Mesothelial cell of epicardium (in vitro differentiated cells): ENCODE measurements around the gene MYOF. TPM values are rescaled to one million over a fixed set of nuclear protein-coding genes. Genes with fewer than 3 reads are reported as not detected.
A peak's percentile ranks its signal among the peaks of the same experiment; 100 is the strongest.

Experiments used
- DNase-seq, 2 experiments: peaks; one replicate each; pipeline ENCODE4 v3.0.0; 2021; ENCODE audit warnings: low spot score in 2 of 2; ENCODE audit not compliant: unreplicated experiment in 2 of 2
- H3K27ac Mint-ChIP-seq: 2 replicates; pipeline ENCODE4 v1.8.0; 2021; ENCODE audit warnings: mixed read lengths
- H3K27me3 Mint-ChIP-seq: 2 replicates; pipeline ENCODE4 v1.8.0; 2021; ENCODE audit warnings: low read depth, mixed read lengths
- H3K36me3 Mint-ChIP-seq: 2 replicates; pipeline ENCODE4 v1.8.0; 2021; ENCODE audit warnings: mixed read lengths
- H3K4me1 Mint-ChIP-seq: 2 replicates; pipeline ENCODE4 v1.8.0; 2021; ENCODE audit warnings: mixed read lengths
- H3K4me3 Mint-ChIP-seq: 2 replicates; pipeline ENCODE4 v1.8.0; 2021; ENCODE audit warnings: mild to moderate bottlenecking, moderate library complexity, mixed read lengths
- H3K9me3 Mint-ChIP-seq: 2 replicates; pipeline ENCODE4 v1.8.0; 2021; ENCODE audit warnings: mixed read lengths
- total RNA-seq: library from RNA; stranded (reverse); gene quantifications from 3 replicates; pipeline ENCODE4 v1.2.1, GENCODE V29; 2021
- TF ChIP-seq, protein P1 (sequence below): fragments of 200-600 bp; sonication (generic); IDR thresholded peaks from one replicate; pipeline ENCODE4 v1.5.0; 2021; ENCODE audit warnings: antibody characterized with exemption; ENCODE audit not compliant: unreplicated experiment

Gene MYOF
- total RNA-seq, 1 donor from 2014 or later, result 56.0 TPM

GRCh38 chr10:93357680-93358079 lies 124.5 kb downstream of the MYOF start:
- Mint-ChIP-seq H3K36me3 (peaks cover 25% of the 10 kb centered on the region), H3K4me1 (peaks cover 2% of the 10 kb centered on the region), H3K27me3 (no peaks in the 10 kb centered on the region), H3K4me3 (no peak overlapping the region), H3K9me3 (no peaks in the 10 kb centered on the region), H3K27ac (no peak overlapping the region)
- TF ChIP-seq, protein P1, sequence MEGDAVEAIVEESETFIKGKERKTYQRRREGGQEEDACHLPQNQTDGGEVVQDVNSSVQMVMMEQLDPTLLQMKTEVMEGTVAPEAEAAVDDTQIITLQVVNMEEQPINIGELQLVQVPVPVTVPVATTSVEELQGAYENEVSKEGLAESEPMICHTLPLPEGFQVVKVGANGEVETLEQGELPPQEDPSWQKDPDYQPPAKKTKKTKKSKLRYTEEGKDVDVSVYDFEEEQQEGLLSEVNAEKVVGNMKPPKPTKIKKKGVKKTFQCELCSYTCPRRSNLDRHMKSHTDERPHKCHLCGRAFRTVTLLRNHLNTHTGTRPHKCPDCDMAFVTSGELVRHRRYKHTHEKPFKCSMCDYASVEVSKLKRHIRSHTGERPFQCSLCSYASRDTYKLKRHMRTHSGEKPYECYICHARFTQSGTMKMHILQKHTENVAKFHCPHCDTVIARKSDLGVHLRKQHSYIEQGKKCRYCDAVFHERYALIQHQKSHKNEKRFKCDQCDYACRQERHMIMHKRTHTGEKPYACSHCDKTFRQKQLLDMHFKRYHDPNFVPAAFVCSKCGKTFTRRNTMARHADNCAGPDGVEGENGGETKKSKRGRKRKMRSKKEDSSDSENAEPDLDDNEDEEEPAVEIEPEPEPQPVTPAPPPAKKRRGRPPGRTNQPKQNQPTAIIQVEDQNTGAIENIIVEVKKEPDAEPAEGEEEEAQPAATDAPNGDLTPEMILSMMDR, result peak; percentile 45
- DNase-seq, result no peak

DNA sequence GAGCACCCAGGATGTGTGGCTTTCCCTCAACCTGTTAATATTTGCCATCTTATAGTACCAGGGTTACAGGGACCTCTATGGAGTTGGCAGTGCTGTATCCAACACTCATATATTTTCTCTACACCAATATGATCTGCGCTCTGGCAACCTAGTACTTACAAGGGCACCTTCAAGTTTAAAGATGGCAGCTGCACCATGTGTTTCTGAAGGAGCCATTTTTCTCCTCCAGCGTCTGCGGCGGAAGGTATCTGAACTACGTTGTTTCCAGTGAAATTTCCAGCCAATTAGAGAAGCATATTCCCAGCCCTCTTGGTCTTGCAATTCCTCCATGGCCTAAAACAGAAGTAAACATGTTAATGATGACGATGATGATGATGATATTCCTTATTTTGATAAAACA lies 125.6 kb downstream of the MYOF start:
- Mint-ChIP-seq H3K27ac (no peak overlapping the region), H3K4me1 (peaks cover 9% of the 10 kb centered on the region), H3K4me3 (no peak overlapping the region), H3K36me3 (peaks cover 25% of the 10 kb centered on the region), H3K9me3 (no peaks in the 10 kb centered on the region), H3K27me3 (no peaks in the 10 kb centered on the region)
- TF ChIP-seq, protein P1, result no peak
- DNase-seq, result no peak

DNA sequence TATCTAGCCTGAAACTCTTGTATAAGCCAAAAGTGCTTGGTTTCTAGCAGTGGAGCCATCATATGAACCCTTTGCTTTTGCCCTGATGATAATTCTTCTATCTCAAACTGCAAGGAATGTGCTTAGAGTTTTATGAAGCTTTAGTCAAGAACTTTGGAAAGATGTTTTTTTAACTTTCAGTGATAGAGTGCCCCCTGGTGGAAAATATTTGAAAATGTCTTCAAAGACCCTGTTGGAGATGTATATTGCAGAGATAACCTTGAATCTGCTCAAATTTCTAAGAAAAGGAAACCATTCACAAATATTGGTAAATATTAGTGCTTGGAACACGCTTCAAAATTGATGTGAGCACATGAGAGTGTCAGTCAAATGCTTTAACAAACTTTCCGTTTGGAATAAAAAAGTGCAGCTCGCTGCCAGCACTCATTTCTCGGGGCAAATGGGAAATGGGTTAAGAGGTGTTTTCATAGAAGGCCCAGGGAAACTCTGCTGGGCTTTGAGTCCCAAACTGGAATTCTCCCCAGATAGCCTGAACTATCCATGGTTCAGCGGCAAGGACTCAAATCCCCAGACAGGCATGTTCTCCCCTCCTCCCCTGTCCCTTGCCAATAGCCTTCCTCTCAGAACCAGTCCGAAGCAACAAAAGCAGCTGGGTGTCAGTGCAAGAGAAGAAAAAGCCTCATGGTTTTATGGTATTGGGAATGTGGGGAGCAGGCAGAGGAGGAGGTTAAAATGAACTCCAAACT lies 129.3 kb downstream of the MYOF start:
- TF ChIP-seq, protein P1, result peak; percentile 99
- no peak for DNase-seq
- Mint-ChIP-seq H3K36me3 (peaks cover 22% of the 10 kb centered on the region), H3K27ac (no peak overlapping the region), H3K27me3 (no peaks in the 10 kb centered on the region), H3K4me1 (peaks cover 9% of the 10 kb centered on the region), H3K9me3 (no peaks in the 10 kb centered on the region), H3K4me3 (no peak overlapping the region)

GRCh38 chr10:93346694-93347093 lies 135.4 kb downstream of the MYOF start:
- Mint-ChIP-seq H3K4me3 (no peak overlapping the region), H3K36me3 (peaks cover 31% of the 10 kb centered on the region), H3K27me3 (no peaks in the 10 kb centered on the region), H3K27ac (peak overlapping the region; percentile 5), H3K9me3 (no peaks in the 10 kb centered on the region), H3K4me1 (peaks cover 11% of the 10 kb centered on the region)
- DNase-seq, result no peak
- TF ChIP-seq, protein P1, result no peak

DNA sequence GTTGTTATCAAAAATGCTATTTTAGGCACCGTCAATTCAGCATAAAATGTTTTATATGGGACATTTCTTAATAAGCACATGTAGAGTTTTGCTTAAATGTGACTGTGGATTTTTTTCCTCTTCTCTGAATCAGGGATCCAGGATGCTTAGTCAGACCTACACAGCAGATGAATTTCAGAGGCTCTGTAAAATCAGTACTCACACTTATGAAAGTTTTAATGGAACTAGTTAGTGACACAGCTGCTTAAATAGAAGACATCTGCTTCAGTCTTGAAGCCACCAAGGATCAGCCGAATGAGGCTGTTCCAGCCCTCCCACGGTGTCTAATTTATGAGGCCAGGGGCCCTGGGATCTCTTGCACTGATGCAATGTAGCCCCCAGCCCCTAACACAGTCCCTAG lies 136.0 kb downstream of the MYOF start:
- Mint-ChIP-seq H3K9me3 (no peaks in the 10 kb centered on the region), H3K36me3 (peaks cover 33% of the 10 kb centered on the region), H3K4me1 (peaks cover 11% of the 10 kb centered on the region), H3K27ac (no peak overlapping the region), H3K4me3 (no peak overlapping the region), H3K27me3 (no peaks in the 10 kb centered on the region)
- TF ChIP-seq, protein P1, result no peak
- no peak for DNase-seq

DNA sequence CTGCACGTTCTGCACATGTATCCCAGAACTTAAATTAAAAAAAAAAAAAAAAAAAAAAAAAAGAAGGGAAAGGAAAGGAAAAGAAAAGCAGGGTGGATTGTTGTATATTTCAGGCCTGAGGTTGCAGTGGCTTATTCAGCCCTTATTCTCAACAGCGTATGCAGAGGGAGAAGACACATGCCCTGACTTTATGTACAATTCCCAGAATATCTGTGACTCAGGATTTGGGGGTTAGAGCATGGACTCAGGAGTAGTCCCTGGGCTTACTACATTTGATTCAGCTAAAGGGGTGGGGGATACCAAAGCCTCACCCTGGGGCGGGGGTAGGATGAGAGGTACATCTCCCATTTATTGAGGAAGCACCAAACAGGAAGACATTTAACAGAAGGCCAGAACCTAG lies 137.4 kb downstream of the MYOF start:
- Mint-ChIP-seq H3K27me3 (no peaks in the 10 kb centered on the region), H3K4me1 (peaks cover 11% of the 10 kb centered on the region), H3K36me3 (peaks cover 35% of the 10 kb centered on the region), H3K9me3 (no peaks in the 10 kb centered on the region), H3K27ac (no peak overlapping the region), H3K4me3 (no peak overlapping the region)
- DNase-seq, result no peak
- TF ChIP-seq, protein P1, result no peak
